Measurements from ENCODE around the gene ENTR1.

GRCh38 chr9:136455043-136456002 lies 44.9 kb upstream of the ENTR1 start:
- TF ChIP-seq CTCF (IDR thresholded peaks at IDR 0.05; ENCODE audit: low read length) (no peak), EZH2 (optimal IDR thresholded peaks at IDR 0.05; ENCODE audit: low read depth, low read length) (no peak)
